ENCODE measurements around the gene CPN2.

CPN2 gene, protein sequence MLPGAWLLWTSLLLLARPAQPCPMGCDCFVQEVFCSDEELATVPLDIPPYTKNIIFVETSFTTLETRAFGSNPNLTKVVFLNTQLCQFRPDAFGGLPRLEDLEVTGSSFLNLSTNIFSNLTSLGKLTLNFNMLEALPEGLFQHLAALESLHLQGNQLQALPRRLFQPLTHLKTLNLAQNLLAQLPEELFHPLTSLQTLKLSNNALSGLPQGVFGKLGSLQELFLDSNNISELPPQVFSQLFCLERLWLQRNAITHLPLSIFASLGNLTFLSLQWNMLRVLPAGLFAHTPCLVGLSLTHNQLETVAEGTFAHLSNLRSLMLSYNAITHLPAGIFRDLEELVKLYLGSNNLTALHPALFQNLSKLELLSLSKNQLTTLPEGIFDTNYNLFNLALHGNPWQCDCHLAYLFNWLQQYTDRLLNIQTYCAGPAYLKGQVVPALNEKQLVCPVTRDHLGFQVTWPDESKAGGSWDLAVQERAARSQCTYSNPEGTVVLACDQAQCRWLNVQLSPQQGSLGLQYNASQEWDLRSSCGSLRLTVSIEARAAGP

DNA sequence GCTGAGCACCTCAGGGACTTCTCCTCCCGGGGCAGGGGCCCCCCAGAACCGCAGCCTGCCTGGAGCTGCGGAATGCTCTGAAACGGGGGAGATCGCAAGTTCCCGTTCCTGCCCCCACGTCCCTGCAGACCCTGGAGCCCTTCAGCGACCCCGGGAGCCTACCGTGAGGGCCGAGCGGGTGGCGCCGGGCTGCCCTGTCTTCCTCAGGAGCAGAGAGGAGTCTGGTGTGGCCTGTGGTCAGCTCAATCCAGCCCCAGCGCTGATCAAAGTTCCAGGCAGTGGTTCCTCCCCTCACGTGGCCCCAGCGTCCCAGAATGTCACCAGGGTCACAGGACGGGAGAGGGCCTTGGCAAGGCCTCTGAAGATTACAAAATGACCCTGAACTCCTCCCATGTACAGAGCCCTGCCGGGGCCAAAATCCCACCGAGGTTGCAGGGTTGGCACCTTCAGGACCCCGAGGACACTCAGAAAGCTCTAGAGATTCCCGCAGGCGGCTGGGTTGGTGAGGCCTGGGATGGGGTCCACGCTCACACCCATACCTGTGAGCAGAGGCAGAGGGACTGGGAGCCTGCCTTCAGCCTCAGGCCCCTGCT, at the start of gene CPN2:
Gene CPN2 (minus strand): TSS at position 249 of the 593 bp plus-strand sequence. CDS start 8,626 bp downstream, outside the sequence.
- DNase-seq: no peak

DNA sequence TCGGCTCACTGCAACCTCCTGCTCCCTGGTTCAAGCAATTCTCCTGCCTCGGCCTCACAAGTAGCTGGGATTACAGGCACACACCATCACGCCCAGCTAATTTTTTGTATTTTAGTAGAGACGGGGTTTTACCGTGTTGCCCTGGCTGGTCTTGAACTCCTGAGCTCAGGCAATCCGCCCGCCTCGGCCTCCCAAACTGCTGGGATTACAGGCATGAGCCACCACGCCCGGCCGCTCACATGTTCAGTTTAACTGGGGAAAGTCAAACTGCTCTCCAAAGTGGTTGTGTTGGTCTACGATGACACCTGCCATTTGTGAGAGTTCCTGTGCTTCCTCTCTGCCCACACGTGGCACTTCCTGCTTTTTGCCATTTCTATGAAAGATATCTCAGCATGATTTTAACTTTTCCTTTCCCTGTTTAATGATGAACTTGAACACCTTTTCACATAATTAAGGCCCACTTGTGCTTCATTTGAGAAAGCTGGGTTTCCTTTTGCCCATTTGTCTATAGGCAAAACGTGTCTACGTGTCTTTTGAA, 48.8 kb upstream of the CPN2 start:
- no peak for DNase-seq

DNA sequence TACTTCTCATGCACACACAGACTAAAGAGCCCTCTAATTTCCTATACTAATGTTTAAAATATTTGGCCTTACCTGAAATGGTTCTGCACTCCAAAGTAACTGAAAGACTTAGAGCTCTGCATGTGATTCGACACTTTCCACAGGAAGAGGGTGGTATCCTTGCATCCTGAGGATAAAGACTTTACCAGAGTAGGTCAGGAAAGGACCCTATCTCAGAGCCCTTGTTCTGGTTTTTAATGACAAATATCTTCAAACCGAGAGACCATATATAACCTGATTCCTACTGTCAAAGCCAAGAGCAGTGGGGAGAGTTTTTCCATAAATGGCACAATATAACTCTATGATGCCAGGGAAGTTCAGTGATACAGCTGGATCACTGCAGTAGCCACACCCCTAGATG, 48.0 kb upstream of the CPN2 start, which contains the start of gene GP5:
Gene GP5 (minus strand): TSS at position 101 of the 400 bp plus-strand sequence. CDS start 984 bp downstream, outside the sequence.
- no peak for DNase-seq

DNA sequence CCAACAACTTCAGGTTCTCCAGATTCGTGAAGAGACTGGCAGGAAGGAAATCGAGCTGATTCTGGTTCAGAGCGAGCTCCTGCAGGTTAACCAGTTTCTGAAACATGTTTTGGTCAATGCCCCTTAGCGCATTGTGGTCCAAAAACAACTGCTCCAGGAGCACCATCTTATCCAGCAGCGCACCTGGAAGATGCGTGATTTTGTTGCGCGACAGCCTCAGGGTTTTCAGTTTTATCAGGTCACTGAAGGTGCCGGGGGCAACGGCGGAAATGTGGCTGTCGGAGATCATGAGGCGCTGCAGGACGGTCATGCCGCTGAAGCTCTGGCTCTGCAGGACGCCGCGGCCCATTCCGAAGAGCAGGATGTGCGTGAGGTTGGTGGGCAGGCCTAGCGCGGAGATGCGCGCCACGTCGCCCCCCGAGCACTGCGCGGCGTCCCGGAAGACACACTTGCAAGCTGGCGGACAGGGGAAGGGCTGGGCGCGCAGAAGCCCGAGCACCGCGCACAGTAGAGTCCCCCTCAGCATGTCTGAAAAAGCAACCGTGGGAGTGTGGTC, 46.7 kb upstream of the CPN2 start:
- peak; percentile 54 for DNase-seq

DNA sequence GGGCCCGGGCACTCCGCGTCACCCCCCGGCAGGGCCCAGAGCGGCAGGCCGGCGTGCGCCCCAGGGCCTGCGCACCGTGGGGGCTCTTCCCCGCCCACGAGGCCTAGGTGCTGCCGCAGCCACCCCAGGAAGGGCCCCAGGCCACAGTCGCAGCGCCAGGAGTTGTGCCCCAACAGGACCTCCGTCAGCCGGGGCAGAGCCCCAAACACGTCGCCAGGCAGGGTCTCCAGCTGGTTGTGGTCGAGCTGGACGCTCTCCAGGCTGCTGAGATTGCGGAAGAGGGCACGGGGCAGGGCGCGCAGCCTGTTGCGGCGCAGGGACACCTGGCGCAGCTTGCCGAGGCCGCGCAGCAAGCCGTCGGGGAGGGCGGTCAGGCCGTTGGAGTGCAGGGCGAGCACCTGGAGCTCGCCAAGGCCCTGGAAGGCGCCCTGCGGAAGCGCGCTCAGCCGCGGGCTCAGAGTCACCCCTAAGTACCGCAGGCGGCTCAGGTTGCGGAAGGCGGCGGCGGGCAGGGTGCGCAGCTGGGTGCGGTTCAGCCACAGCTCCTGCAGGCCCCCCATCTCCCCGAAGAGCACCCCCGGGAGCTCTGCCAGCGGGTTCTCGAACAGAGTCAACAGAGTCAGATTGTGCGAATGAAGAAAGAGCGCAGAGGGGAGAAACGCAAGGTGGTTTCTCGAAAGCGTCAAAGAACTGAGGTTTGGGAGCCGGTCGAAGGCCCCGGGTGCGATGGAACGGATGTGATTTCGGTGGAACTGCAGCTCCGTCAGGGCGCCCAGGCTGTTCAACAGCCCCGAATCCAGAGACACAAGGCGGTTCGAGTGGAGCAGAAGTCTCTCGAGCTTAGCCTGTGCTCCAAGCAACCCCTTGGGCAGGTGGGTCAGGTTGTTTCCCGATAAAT, 46.0 kb upstream of the CPN2 start:
- peak; percentile 59 for DNase-seq

DNA sequence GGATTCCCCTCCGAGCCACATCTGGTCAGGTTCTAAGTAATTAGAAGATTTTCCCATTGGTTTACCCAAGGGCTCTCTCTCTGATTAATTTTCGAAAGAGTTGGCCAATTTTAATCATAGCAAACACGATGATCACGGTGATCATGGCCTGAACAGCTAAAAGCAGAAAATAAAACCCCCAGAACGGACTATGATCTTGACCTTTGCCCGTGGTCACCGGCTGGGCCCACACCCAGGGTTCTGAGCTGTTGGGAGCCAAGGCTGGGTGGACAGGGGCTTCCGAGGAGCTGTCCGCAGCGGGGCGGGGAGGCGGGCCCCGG, 45.4 kb upstream of the CPN2 start:
- no peak for DNase-seq

DNA sequence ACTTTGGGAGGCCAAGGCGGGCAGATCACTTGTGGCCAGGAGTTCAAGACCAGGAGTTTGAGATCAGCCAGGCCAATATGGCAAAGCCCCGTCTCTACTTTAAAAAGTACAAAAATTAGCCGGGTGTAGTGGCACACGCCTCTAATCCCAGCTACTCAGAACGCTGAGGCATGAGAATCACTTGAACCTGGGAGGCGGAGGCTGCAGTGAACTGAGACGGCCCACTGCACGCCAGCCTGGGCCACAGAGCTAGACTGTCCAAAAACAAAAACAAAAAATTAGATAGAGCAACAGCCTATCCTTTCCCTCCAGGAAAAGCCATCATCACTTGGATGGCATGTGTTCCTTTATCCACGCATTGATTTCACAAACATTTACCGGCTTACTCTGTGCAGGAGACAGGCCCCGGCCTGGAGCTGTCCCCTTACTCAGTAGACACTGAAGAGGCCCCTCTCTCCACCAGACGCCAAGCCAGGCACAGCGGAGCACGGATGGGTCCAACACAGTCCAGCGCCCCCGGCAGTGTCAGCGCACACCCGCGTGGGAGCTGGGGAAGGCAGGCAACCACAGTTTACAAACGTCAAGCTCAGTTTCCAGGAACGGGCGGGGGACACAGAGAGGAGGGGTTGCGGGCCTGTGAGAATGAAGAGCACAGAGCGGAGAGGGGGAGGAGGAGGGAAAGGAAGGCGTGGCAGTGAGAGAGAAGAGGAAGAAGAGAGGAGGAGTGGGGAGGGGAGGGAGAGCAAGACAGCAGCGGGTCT, 44.8 kb upstream of the CPN2 start:
- peak; percentile 73 for DNase-seq

DNA sequence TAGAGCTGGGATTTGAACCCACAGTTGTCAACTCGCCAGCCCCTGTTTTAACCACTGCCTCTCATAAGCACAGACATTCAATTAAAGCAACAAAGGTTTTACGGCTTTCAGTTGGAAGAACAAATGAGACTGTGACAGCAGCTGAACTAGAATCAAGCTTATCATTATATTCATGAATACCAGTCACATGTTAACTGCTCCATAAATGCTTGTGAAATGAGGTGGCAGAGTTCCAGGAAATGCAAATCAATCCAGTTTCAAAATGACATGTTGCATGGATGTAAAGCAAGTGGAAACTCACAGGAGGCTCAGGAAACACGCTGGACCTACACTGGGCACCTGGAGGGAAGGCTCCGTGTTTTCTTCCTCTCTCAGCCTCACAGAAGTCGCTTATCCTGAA, 44.1 kb upstream of the CPN2 start:
- DNase-seq: no peak

DNA sequence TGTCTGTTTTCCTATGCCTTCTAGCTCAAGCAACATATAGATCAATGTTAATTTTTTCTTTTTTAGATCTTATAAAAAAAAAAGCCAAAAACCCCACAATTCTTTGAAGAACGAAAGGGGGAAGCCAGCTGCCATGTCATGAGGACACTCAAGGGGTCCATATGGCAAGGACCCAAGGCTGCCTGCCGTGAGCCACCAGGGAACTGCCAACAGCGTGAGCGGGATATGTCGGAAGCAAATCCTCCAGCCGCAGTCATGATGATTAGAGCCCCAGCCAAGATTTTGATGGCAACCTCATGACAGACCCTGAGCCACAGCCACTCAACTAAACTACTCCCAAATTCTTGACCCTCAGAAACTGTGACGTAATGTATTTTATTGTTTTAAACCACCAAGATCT, 41.4 kb upstream of the CPN2 start:
- no peak for DNase-seq

DNA sequence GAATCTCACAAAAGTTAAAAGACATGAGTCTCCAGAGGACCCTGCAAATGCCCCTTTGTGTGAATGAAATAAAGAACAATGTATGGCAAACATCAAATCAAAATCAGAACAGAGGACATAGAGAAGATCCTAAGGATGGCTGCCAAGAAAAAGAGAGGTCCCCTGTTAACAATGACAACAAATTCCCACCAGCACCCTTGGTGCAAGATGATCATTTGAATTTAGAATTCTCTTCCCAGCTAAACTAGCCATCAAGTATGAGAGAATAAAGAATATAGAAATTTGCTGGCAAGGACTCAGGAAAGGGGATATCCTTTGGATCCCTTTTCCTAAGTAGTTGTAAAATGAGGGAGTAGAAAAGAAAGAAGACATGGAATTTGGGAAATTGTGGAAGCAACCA, 39.7 kb upstream of the CPN2 start:
- no peak for DNase-seq

DNA sequence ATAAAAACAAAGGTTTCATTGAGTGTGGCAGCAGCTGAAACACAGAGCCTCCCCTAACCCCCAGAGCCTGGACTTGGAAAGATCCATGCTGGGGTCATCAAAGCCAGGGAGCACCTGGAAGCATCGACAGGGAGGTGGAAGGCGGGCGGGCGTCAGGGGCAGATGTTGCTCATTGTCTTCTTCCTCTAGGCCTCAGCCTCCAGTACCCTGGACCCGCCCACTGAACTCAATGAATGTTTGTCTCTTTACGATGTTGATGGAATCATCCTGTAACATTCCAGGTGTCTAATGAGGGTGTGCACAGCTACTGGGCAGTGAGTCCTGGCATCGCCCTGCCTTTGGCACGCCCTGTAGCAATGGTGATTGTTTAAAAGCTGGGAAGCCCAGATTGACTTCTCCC, 38.1 kb upstream of the CPN2 start:
- no peak for DNase-seq

DNA sequence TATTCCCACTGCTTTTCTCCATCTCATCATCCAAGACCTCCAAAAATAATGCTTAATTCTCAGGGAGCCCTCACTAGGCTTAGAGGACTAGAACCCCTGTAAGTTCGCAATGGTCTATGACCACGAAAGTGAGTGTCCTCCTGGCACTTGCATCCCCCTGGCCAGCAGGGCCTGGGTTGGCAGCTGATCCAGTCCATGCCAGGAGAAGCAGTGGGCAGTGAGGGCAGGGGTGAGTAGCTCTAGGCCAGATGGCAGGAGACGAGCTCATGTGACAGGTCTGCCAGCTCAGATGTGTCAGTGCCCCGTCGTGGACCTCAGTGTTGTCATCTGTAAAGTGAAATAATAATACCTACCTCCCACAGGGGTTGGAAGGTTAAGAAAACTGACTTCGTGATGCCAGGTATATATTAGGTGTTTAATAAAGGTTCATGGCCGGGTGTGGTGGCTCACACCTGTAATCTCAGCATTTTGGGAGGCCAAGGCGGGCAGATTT, 36.8 kb upstream of the CPN2 start:
- no peak for DNase-seq

DNA sequence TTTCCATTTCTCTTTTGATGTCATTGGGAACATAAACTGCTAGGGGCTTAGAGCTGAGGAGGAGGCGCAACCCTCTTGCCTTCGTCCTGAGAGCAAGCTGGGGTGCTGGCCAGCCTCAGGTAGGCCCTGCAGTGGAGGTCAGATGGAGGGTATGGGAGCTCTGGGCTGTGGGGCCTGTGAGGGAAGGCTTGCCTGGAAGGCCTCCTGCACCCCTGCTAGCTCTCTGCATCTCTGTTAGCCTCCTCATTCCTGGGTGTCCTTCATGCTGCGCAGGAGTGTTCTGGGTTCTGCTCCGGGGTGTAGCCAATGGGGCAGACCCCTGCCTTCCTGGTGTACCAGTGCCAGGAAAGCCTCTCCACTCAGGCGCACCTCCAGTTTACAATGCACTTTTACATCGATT, 36.1 kb upstream of the CPN2 start:
- DNase-seq: peak; percentile 3

DNA sequence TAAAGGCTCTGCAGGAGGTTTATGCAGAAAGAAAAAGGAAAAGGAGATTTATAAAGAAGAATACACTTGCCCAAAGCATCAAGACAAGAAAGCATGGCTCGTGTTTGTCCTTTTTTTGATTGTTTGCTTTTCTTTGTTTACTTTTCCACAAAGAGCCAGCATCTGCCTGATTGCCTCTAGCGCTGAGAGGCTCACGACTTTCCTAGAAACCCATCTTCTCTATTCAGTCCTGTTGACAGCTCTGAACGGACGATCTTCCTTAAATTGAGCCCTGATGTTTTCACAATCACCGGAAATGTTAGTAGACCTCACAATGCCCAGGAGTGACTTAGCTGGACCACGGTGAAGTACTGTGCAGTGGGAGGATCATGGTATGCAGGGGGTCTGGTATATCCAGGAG, 35.5 kb upstream of the CPN2 start:
- peak; percentile 17 for DNase-seq

DNA sequence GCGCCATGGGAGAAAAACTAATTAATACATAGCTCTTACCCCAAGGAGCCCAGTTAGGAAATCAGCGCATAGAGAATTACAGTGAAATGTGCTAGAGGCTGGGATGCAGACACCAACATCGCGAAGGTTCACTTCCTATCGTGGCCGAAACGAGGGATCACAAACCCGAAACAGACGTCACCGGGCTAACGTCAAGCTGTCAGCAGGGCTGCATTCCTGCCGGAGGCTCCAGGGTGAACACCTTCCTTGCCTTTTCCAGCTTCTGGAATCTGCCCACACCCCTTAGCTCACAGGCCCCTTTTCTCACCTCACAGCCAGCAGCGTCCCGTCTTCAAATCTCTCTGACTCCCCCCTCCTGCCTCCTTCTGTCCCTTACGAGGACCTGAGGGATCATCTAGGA, 34.9 kb upstream of the CPN2 start:
- peak; percentile 3 for DNase-seq

DNA sequence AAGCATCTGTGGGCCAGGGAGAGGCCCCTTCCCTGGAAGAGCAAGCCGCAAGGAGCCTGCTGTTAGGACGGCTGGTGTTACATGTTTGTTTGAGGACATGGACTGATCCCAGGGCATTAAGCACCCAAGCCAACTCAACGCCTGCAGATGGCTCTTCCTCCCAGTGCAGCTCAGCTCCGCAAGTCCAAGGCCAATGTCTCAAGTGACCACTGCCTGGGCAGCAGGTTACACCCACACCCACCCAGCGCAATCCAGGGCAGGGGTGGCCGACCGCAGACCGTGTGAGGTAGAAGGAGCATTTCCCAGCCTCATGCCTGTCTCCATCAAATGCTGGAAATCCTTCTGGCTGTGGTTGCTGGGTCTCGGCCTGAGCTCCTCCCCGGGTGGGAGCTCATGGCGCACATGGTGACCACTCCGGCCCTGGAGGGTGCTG, 33.5 kb upstream of the CPN2 start:
- no peak for DNase-seq

DNA sequence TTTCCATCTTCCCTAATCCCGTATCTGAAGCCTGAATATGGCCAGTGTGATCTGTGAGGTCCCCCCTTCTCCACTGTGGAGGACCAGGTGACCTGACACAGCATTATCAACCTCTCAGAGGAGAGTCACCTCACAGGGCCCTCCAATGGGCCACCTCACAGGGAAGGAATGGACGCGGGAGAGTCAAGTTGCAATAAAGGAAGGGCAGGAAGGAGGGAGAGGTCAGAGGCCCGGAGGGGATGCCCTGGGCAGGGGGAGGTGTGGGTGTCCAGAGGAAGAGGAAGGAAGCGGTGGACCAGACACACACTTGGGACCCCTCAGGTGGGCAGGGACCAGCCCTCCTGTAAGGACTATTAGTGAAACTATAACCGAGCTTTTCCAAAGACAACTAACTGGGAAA, 33.0 kb upstream of the CPN2 start:
- DNase-seq: no peak

DNA sequence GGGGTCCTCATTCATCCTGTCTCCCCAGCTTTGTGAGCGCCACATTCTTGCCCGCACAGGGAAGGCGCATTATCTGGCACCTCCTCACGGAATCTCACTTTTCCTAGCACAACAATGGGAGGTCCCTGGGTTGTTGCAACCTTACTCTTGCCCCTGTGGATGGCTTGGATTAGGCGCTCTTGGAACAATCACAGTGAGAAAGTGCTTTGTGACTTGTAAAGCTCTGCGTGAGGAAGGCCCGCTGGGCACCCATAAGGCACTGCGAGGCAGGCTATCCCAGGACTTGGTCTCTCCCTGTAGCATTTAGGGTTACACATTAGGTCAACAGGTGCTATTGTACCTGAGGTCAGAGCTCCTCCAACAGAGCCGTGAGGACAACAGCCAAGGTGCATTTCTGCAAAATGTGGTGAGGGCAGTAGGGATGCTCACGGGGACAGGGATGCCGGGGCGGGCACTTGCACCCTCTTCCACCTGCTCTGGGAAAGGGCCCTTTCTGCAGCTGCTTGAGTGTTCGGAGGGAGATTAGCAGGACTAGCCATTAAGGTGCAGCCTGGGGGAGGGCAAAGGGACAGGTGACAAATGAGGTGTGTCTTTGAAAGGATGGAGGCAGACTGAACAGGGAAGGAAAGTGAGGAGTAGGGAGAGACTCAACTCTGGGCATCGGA, 32.3 kb upstream of the CPN2 start:
- DNase-seq: no peak

DNA sequence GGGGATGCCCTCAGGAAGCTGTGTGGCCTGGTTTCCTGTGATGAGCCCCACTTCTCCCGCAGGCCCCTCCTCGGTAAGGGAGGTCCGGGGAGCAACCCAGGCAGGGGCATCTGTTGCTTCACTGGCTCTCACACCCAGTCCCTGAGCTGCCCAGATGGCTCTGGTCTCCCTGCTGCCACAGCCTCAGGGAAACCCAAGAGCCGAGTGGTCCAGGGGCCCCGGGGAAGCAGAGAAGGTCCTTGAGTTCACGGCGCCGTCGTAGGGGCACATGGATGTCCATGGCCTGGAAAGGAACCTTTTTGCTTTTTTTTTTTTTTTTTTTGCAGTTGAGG, 31.7 kb upstream of the CPN2 start:
- no peak for DNase-seq

DNA sequence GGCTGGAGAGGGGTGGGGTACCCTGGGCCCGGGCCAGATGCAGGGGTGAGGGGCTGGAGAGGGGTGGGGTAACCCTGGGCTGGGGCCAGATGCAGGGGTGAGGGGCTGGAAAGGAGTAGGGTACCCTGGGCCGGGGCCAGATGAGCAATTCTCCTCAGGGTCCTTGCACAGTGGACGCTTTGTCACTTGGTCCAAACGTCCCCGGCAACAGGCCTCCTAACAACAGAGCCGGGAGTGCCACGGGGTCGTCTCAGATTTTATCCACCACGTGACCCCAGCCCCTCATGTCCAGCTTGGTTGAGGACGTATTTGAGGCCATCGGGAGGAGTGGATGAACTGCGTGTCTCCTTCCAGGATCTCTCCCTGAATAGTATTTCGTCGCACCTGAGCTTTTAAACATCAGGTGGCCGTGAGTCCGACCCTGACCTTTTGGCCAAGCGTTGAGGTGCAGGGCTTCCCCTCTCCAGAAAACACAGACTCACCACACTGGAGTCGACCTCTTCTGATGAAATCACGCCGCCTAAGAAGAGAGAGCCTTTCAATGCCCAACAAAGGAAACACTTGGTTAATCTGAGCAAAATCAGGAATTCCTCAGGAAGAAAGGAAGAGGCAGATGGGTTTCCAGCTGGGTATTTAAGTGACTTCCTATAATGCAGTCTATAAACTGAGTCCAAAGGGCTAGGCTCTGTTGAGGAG, 31.2 kb upstream of the CPN2 start:
- DNase-seq: no peak

DNA sequence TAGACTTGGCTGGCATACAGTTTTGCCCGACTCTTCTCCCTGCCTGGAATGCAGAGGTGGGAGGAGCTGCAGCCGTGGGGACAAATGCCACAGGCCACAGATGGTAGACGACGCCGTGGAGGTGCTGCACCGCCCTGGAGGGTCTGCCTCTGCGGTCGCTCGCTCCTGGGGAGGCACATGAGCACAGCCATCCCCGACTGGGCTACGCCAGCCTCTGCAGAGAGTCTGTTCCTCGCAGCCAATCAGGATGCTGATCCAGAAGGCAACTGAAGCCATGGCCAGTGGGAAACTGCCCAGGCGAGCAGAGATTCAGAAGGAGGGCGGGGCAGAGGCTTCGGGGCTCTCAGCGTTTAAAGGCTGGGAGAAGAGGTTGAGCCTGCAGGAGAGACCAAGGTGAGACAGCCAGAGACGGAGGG, 30.3 kb upstream of the CPN2 start:
- DNase-seq: no peak
